ENCODE results near the gene COTL1.
A peak's percentile ranks its signal among the peaks of the same experiment; 100 is the strongest.
"Not testable (repeated sequence)": the region's sequence is repeated elsewhere in the genome, so short reads cannot be mapped to it uniquely, and the experiment has no call there.

The COTL1 gene

DNA sequence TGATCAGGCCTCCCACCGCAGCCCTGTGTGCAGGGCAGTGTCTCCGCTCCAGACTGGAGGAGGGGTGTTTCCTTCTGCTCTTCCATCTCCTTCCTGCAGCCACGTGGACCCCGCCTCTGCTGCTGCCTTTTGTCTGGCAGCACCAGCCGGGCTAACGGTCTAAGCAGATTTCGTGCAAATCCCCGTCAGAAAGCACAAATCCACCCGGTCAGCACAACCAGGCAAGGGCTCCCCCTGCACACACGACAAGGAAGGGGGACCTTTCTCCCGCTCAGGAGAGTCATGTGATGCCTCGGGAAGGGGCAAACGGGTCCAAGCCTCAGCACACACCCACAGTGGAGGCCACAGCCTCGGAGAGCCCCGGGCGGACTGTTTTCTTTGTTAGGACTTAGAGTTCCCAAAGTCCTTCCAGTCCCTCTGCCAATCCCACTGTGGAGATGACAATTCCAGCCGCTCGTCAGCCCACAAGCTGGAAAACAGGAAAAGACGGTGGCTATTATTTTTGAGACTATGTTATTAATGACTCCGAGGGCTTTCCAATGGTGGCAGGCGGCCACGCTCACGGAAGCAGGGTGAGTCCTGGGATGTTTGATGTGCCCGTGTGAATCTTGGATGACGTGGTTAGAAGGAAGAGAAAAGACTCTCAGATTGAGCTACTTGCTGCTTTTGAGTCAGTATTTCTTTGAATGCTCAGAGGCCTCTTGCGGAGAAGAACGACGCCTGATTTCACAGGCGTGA lies 90.9 kb downstream of the COTL1 start:
- DNase-seq, result no peak

DNA sequence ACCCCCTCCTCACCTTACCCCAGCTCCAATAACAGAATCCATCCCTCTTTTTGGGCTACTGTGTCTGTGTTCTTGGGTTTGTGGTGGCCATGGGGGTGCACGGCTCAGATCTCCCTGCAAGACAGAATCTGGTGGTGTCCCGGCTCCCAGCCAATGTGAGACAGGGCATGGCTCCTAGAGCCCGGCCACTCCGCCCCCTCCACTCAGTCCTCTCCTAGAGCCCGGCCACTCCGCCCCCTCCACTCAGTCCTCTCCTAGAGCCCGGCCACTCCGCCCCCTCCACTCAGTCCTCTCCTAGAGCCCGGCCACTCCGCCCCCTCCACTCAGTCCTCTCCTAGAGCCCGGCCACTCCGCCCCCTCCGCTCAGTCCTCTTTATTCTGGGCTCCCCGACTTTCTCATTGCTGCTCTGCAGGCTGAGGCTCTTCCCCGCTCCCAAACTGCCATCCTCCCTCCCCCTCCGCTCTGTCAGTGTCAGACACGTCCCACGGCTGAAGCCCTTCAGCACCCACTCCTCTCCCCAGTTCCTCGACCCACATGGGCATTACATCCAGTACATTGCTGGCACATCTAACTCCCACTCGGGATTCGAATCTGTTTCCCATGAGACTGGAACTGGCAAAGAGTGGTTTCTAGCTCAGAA lies 92.8 kb downstream of the COTL1 start:
- DNase-seq, result not testable (repeated sequence)

DNA sequence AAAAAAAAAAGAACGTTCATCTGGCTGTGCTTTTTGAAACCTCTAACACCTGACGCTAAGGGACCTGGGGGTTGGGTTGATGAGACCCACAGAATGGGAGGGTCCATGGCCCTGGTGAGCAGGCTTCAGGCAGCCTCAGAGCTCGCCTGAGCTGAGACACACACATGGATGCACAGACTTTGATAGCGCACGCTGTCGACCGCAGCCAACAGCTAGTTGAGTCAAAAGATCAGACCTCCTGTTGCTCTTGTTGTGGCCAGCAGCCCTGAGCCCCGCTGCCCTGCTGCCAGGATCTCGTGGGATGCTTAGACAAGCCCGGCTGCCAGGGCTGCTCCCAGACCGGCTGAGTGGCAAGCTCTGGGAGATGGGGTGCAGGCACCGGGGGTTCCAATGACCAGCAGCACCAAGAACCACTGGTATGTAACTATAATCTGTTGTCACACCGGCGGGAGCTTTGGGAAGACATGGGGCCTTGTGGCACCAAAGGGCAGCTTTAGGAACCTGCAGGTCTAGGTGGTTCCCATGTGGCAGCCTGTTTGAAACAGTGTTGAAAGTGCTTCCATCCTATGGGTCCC lies 93.4 kb downstream of the COTL1 start:
- no peak for DNase-seq

DNA sequence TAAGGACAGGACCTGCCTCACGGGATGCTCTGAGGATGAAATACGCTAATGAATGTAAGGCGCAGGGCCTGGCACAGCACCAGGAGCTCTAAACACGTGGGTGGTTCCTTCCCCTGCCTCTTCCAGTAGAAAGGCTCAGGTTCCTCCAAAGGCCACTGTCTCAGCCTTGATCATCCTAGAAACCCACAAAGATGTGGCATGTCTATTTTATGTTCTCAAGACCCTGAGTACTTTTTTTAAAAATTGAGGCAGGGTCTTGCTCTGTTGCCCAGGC lies 96.4 kb downstream of the COTL1 start:
- no peak for DNase-seq

DNA sequence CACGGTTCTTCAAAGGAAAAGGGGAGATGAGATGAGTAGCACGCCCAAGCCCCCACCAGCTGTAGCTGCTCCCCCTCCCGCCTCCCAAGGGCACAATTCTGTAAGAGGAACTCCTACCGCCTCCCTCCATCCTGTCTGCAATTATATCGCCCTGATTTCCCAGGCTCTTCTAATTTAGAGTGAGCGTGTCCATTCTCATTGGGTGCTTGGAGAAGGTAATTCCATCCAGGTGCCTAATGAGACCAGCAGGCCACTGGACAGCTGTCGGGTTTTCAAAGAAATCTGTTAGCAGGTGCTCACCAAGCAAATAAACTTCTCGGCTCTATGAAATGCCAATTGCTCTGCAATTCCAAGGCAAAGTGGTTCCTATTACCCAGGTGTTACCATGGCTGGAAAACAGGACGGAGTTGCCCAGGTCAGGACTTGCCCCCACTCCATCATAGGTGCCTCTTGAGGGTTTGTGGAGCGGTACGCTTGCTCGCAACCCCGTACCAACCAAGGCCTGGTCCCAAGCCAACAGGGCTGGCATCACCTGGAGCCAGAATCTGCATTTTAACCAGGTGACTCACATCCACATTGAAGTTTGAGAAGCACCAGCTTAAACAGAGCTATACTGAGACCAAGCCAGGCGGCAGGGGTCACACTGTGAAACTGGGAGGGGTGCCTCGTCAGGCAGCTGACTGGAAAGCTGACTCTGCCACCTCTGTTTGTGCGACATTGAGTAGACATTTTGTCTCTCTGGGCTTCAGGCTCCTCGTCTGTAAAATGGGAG lies 97.0 kb downstream of the COTL1 start:
- no peak for DNase-seq

DNA sequence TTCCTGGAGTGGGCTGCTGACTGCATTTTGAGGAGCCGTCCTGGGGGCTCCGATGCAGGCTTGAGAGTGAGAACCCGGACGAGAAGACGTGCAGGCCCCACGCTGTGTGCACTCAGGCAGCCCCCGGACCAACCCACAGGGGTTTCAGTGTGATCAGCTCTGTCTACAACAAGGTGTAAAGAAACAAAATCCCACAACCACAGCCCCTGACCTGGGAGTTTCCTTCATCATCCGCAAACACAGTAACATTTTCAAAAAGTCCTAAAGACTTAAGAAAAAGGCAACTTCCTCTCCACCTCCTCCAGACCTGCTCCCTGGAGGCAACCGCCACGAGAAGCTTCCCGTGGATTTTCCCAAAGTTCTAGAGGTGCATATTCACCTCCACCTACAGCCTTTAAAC lies 98.0 kb downstream of the COTL1 start:
- no peak for DNase-seq

DNA sequence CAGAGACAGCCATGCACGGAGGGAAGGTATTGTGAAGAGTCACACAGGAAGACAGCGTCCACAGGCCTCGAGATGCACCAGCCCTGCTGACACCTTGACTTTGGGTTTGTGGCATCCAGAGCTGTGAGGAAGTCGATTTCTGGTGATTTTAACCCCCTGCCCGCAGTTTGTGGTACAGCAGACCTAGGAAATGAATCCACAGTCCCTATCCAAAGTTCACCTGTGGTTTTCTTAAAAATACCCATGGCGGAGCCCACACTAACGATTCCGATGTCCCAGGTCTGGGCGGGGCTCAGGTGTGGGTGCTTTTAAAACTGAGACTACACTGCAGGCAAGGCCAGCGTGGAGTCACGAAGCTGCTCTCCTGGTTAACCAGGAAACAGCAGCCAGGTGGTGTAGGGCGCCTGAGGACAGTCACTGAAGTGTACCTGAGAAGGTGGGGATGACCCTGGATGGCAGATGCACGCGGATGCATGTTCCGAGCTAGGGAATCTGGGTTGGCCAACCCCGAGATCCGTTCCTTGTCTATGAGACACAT lies 99.0 kb downstream of the COTL1 start:
- DNase-seq, result no peak

DNA sequence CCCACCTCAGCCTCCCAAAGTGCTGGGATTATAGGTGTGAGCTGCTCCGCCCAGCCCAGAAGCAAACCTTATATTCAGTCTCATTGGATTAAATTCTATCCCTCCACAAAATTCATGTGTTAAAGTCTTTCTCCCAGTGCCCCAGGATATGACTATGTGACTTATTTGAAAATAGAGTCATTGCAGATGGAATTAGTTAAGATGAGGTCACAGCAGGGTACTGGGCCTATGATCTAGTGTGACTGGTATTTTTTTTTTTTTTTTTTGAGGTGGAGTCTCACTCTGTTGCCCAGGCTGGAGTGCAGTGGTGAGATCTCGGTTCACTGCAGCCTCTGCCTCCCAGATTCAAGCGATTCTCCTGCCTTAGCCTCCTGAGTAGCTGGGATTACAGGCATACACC lies 99.7 kb downstream of the COTL1 start:
- DNase-seq, result peak; percentile 86

DNA sequence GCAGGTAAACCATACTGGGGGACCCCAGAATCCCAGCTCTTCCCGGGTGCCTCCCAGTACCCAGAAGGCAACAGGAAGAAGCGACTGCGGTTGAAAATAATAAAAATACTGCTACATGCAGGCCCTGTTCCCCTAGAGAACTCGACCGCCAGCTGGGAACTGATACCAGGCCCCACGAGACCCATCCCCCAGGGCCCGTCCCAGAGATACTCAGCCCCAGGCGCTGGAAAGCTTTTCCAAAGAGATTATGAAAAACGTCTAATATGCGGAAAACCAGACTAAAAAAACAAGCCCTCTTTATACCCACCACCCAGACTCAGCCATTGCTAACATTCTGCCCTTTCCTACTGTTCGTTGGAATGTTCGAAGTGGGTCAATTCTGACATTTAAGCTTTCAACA lies 100.5 kb downstream of the COTL1 start:
- no peak for DNase-seq
